Mesothelial cell of epicardium (in vitro differentiated cells): ENCODE data around the gene ARL8A. TPM values are rescaled to one million over a fixed set of nuclear protein-coding genes. Genes with fewer than 3 reads are reported as not detected.
A peak's percentile ranks its signal among the peaks of the same experiment; 100 is the strongest.

ENCODE experiments used
- DNase-seq, 2 experiments: peaks; one replicate each; pipeline ENCODE4 v3.0.0; 2021; ENCODE audit warnings: low spot score in 2 of 2; ENCODE audit not compliant: unreplicated experiment in 2 of 2
- H3K27ac Mint-ChIP-seq: 2 replicates; pipeline ENCODE4 v1.8.0; 2021; ENCODE audit warnings: mixed read lengths
- H3K27me3 Mint-ChIP-seq: 2 replicates; pipeline ENCODE4 v1.8.0; 2021; ENCODE audit warnings: low read depth, mixed read lengths
- H3K36me3 Mint-ChIP-seq: 2 replicates; pipeline ENCODE4 v1.8.0; 2021; ENCODE audit warnings: mixed read lengths
- H3K4me1 Mint-ChIP-seq: 2 replicates; pipeline ENCODE4 v1.8.0; 2021; ENCODE audit warnings: mixed read lengths
- H3K4me3 Mint-ChIP-seq: 2 replicates; pipeline ENCODE4 v1.8.0; 2021; ENCODE audit warnings: mild to moderate bottlenecking, moderate library complexity, mixed read lengths
- H3K9me3 Mint-ChIP-seq: 2 replicates; pipeline ENCODE4 v1.8.0; 2021; ENCODE audit warnings: mixed read lengths
- total RNA-seq: library from RNA; stranded (reverse); gene quantifications from 3 replicates; pipeline ENCODE4 v1.2.1, GENCODE V29; 2021
- TF ChIP-seq, protein P1 (sequence below): fragments of 200-600 bp; sonication (generic); IDR thresholded peaks from one replicate; pipeline ENCODE4 v1.5.0; 2021; ENCODE audit warnings: antibody characterized with exemption; ENCODE audit not compliant: unreplicated experiment

Gene ARL8A
- total RNA-seq, 1 donor from 2014 or later = 79.6 TPM

DNA sequence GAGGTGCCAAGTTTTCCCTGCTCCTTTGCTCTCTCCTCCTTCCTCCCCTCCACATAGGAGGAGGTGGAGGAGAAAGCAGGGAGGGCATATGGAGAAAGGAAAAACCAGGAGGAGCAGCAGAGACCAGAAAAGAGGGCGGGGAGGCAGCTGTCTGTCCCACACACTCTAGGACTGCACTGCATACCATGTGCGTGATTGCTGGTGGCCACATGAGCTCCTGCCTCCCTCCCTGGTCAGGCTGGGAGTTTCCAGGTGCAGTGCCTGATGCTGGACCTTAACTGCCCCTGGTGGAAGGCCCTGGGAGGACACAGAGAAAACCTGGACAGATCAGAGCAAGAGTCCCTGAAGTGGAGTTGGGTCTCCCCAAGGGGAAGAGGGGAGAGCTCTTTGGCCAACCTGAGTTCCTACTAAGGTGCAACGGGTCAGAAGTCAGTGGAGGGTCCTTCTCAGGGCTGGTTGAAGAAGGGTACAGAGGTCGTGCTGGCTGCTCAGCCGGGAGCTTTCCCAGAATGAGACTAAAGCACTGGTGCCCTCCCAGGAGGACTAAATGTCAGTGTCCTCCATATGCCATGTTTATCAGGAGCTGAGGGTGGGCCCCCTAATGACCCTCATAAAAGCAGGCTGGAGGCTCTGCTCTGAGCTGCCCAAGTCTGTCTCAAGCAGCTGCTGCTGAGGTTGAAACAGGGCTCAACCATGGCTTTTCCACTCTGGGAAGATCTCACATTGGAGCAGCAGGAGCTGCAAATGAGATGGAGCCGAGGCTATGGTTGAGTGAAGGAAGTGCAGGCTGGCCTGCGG, 45.6 kb upstream of the ARL8A start:
- H3K4me1 Mint-ChIP-seq = peaks cover 4% of the 10 kb centered on the region
- H3K36me3 Mint-ChIP-seq = no peaks in the 10 kb centered on the region
- DNase-seq = no peak
- H3K9me3 Mint-ChIP-seq = no peaks in the 10 kb centered on the region
- TF ChIP-seq, protein P1, sequence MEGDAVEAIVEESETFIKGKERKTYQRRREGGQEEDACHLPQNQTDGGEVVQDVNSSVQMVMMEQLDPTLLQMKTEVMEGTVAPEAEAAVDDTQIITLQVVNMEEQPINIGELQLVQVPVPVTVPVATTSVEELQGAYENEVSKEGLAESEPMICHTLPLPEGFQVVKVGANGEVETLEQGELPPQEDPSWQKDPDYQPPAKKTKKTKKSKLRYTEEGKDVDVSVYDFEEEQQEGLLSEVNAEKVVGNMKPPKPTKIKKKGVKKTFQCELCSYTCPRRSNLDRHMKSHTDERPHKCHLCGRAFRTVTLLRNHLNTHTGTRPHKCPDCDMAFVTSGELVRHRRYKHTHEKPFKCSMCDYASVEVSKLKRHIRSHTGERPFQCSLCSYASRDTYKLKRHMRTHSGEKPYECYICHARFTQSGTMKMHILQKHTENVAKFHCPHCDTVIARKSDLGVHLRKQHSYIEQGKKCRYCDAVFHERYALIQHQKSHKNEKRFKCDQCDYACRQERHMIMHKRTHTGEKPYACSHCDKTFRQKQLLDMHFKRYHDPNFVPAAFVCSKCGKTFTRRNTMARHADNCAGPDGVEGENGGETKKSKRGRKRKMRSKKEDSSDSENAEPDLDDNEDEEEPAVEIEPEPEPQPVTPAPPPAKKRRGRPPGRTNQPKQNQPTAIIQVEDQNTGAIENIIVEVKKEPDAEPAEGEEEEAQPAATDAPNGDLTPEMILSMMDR = no peak
- H3K27ac Mint-ChIP-seq = no peak overlapping the region
- no peak overlapping the region for H3K4me3 Mint-ChIP-seq
- H3K27me3 Mint-ChIP-seq = peaks cover 24% of the 10 kb centered on the region

DNA sequence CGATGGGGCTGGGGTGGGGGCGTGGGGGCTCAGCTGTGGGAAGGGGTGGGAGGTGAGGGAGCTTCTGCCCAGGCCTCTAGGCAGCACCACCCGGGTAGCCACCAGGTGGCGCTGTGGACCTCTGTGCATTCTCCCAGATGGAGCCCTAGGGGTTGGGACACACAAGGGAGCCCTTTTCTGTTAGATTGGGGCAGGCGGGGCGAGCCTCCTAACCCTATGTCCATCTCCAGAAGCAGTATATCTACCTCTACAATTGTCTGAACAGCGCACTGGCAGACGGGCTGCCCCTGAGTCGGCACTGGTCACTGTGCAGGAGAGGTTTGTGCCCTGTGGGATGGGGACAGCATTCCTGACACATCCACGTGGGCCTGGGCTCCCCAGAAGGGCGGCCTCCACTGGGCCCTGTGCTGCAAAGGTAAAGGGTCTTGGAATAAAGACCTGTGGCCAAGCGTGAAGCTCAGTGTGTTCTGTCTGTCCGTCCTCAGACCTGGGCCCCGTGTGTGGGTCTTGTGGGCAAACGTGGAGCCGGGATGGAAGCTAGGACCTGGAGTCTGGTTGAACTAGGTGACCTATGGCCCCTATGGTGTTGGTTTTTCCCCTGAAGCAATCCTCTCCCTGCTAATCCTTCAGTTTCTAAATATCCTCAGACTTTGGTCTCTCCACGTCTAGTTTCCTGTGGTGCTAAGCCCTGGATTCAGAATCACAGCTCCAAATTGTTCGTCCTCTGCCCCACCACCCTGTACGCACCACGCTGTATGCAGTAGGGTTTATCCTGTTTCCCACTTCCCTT, 44.7 kb upstream of the ARL8A start:
- peaks cover 7% of the 10 kb centered on the region for H3K4me1 Mint-ChIP-seq
- TF ChIP-seq, protein P1 = peak; percentile 80
- H3K27ac Mint-ChIP-seq = no peak overlapping the region
- peak; percentile 75 to 91 for DNase-seq
- H3K36me3 Mint-ChIP-seq = no peaks in the 10 kb centered on the region
- H3K4me3 Mint-ChIP-seq = no peak overlapping the region
- H3K27me3 Mint-ChIP-seq = peaks cover 20% of the 10 kb centered on the region
- no peaks in the 10 kb centered on the region for H3K9me3 Mint-ChIP-seq

DNA sequence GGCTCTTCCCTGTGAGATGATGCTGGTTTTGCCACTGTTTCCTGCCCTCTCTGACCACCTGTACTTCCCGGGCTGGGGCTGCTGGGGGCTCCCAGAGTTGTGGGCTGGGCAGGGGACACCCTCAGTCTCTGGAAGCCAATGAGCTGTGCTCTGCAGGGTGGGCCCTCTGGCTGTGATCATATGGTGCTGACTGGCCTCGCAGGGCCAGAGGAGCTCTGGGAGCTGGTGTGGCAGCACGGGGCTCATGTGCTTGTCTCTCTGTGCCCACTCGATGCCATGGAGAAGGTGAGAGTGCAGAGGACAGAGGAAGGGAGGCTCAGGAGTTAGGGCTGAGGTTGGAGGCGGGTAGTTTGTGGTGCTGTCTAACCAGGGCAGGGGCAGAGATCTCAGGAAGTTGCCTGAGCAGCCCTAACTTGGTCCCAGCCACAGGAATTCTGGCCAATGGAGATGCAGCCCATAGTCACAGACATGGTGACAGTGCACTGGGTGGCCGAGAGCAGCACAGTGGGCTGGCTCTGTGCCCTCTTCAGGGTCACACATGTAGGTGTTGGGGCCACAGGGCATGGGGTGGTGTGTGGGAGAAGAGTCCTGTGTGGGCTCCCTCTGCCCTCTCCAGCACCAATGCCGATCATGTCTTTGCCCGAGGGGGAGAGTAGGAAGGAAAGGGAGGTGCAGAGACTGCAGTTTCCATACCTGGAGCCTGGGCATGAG, 43.3 kb upstream of the ARL8A start:
- H3K27ac Mint-ChIP-seq = no peak overlapping the region
- TF ChIP-seq, protein P1 = no peak
- no peaks in the 10 kb centered on the region for H3K36me3 Mint-ChIP-seq
- H3K4me3 Mint-ChIP-seq = no peak overlapping the region
- H3K9me3 Mint-ChIP-seq = no peaks in the 10 kb centered on the region
- peaks cover 5% of the 10 kb centered on the region for H3K4me1 Mint-ChIP-seq
- peaks cover 15% of the 10 kb centered on the region for H3K27me3 Mint-ChIP-seq
- DNase-seq = no peak

DNA sequence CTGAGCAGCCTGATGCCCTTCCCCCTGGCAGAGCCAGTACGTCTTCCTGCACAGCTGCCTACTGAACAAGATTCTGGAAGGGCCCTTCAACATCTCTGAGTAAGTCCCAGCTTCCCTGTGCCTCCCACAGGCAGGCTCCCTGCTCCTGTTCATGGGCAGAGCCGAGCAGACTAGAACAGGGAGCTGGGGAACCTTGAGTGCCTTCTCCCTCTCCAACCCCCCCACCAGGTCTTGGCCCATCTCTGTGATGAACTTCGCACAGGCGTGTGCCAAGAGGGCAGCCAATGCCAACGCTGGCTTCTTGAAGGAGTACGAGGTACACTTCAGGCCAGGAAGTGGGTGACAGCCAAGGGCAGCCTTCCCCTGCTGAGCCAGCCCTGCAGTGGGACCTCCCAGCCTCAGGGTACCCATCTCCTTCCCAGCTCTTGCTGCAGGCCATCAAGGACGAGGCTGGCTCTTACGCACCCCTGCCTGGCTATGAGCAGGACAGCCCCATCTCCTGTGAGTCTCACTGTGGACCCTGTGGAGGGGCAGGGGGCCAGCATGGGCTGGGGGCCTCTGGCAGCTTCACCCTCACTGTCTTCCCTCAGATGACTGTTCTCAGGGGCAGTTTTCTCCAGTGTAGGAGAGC, 42.6 kb upstream of the ARL8A start:
- no peak for DNase-seq
- Mint-ChIP-seq H3K36me3 (no peaks in the 10 kb centered on the region), H3K27me3 (peaks cover 14% of the 10 kb centered on the region), H3K4me1 (peaks cover 5% of the 10 kb centered on the region), H3K4me3 (no peak overlapping the region), H3K27ac (no peak overlapping the region), H3K9me3 (no peaks in the 10 kb centered on the region)
- TF ChIP-seq, protein P1 = no peak

DNA sequence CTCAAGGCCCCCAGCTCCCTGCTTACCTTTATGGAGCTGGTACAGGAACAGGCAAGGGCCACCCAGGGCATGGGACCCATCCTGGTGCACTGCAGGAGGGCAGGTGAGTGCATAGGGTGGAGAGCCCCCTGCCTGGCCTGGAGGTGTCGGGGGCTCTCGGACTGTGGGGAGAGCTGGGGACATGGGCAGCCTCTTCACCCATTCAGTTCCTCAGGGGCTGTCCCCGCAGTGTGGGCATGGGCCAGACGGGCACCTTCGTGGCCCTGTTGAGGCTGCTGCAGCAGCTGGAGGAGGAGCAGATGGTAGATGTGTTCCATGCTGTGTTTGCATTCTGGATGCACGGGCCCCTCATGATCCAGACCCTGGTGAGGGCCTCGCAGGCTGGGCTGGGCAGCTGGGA, 41.8 kb upstream of the ARL8A start:
- H3K27ac Mint-ChIP-seq = no peak overlapping the region

More for the DNA sequence above, 41.8 kb upstream of the ARL8A start:
- Mint-ChIP-seq H3K36me3 (no peaks in the 10 kb centered on the region), H3K4me3 (no peak overlapping the region), H3K9me3 (no peaks in the 10 kb centered on the region), H3K27me3 (peaks cover 14% of the 10 kb centered on the region), H3K4me1 (peaks cover 5% of the 10 kb centered on the region)
- no peak for DNase-seq
- TF ChIP-seq, protein P1 = no peak
